ENCODE data around the gene CYP27A1. TPM values are rescaled to one million over a fixed set of nuclear protein-coding genes. Genes with fewer than 3 reads are reported as not detected.

CYP27A1 gene
- total RNA-seq, 1 donor from 2014 or later = 273 TPM

- H3K9me3 ChIP-seq = no peaks in the 10 kb centered on the region
- H3K27me3 ChIP-seq (ENCODE audit: low read depth) = no peaks in the 10 kb centered on the region
- H3K4me1 ChIP-seq = peaks cover 17% of the 10 kb centered on the region
- no peak overlapping the region for H3K4me3 ChIP-seq
- ATAC-seq (no peak), DNase-seq (no peak)
- TF ChIP-seq CTCF (IDR thresholded peaks at IDR 0.05) = no peak
- intact Hi-C loops (cut with DNase I) = no loop called here
- no peak overlapping the region for H3K27ac ChIP-seq
- H3K36me3 ChIP-seq = peaks cover 53% of the 10 kb centered on the region
Observed at GRCh38 chr2:218812096-218812815, 30.3 kb downstream of the CYP27A1 start.

- H3K4me3 ChIP-seq = no peak overlapping the region
- H3K27ac ChIP-seq = no peak overlapping the region
- no peak for TF ChIP-seq CTCF (IDR thresholded peaks at IDR 0.05)
- DNase-seq (no peak), ATAC-seq (no peak)
- H3K4me1 ChIP-seq = peaks cover 13% of the 10 kb centered on the region
- H3K27me3 ChIP-seq (ENCODE audit: low read depth) = no peaks in the 10 kb centered on the region
- peaks cover 53% of the 10 kb centered on the region for H3K36me3 ChIP-seq
- intact Hi-C loops (cut with DNase I) = no loop called here
- no peaks in the 10 kb centered on the region for H3K9me3 ChIP-seq
Observed at GRCh38 chr2:218812861-218813260, 30.9 kb downstream of the CYP27A1 start.

GRCh38 chr2:218813771-218814460 is 32.0 kb downstream of the CYP27A1 start:
- DNase-seq = peak; percentile 53

GRCh38 chr2:218814540-218815243 is 32.7 kb downstream of the CYP27A1 start:
- peaks cover 13% of the 10 kb centered on the region for H3K4me1 ChIP-seq
- no peaks in the 10 kb centered on the region for H3K9me3 ChIP-seq
- H3K36me3 ChIP-seq = peaks cover 66% of the 10 kb centered on the region
- no peak for TF ChIP-seq CTCF (IDR thresholded peaks at IDR 0.05)
- DNase-seq (no peak), ATAC-seq (peak; percentile 24 to 28)
- H3K4me3 ChIP-seq = no peak overlapping the region
- no peaks in the 10 kb centered on the region for H3K27me3 ChIP-seq (ENCODE audit: low read depth)
- intact Hi-C loops (cut with DNase I) = no loop called here
- no peak overlapping the region for H3K27ac ChIP-seq

More at GRCh38 chr2:218813771-218814460, 32.0 kb downstream of the CYP27A1 start:
- H3K27ac ChIP-seq = no peak overlapping the region
- peaks cover 62% of the 10 kb centered on the region for H3K36me3 ChIP-seq
- no peak for TF ChIP-seq CTCF (IDR thresholded peaks at IDR 0.05)
- H3K4me3 ChIP-seq = no peak overlapping the region
- intact Hi-C loops (cut with DNase I) = no loop called here
- H3K9me3 ChIP-seq = no peaks in the 10 kb centered on the region
- peaks cover 13% of the 10 kb centered on the region for H3K4me1 ChIP-seq
- no peaks in the 10 kb centered on the region for H3K27me3 ChIP-seq (ENCODE audit: low read depth)
- peak in 1 of 2 donors; percentile 7 for ATAC-seq

- Histone ChIP-seq H3K27me3 (ENCODE audit: low read depth) (no peaks in the 10 kb centered on the region), H3K36me3 (peaks cover 66% of the 10 kb centered on the region), H3K9me3 (no peaks in the 10 kb centered on the region), H3K27ac (no peak overlapping the region), H3K4me1 (peaks cover 13% of the 10 kb centered on the region), H3K4me3 (no peak overlapping the region)
- ATAC-seq (no peak), DNase-seq (no peak)
- intact Hi-C loops (cut with DNase I) = no loop called here
- TF ChIP-seq CTCF (IDR thresholded peaks at IDR 0.05) = no peak
Observed at GRCh38 chr2:218815244-218815637, 33.3 kb downstream of the CYP27A1 start.

Data from lower lobe of right lung (tissue), 2 donors.